Trophoblast cell (in vitro differentiated cells and primary cell): ENCODE results near the gene STARD7.

Source experiments
- DNase-seq, 2 donors: peaks; one replicate each; pipeline ENCODE4 v3.0.0-alpha.2; 2016
- H2AFZ ChIP-seq: 2 replicates; pipeline ENCODE4 v1.6.1; 2013; ENCODE audit warnings: low read length, moderate library complexity, mild to moderate bottlenecking; ENCODE audit not compliant: insufficient read depth, poor library complexity
- H2AK5ac ChIP-seq: 2 replicates; pipeline ENCODE4 v1.6.1; 2013; ENCODE audit warnings: mild to moderate bottlenecking, low read length
- H2BK120ac ChIP-seq: 2 replicates; pipeline ENCODE4 v1.6.1; 2013; ENCODE audit warnings: low read length, mild to moderate bottlenecking, moderate library complexity; ENCODE audit not compliant: insufficient read depth, poor library complexity
- H2BK12ac ChIP-seq: 2 replicates; pipeline ENCODE4 v1.6.1; 2013; ENCODE audit warnings: mild to moderate bottlenecking, low read length, moderate library complexity
- H2BK5ac ChIP-seq: 2 replicates; pipeline ENCODE4 v1.6.1; 2013; ENCODE audit warnings: low read length, low read depth, moderate library complexity, mild to moderate bottlenecking; ENCODE audit not compliant: poor library complexity
- H3K14ac ChIP-seq: 2 replicates; pipeline ENCODE4 v1.6.1; 2013; ENCODE audit warnings: mild to moderate bottlenecking, low read length
- H3K18ac ChIP-seq: 2 replicates; pipeline ENCODE4 v1.6.1; 2013; ENCODE audit warnings: mild to moderate bottlenecking, low read length
- H3K23ac ChIP-seq: 2 replicates; pipeline ENCODE4 v1.6.1; 2013; ENCODE audit warnings: low read length
- H3K27ac ChIP-seq: 2 replicates; pipeline ENCODE4 v1.5.1; 2013; ENCODE audit warnings: low read depth, mild to moderate bottlenecking, inconsistent platforms, low read length, moderate library complexity
- H3K27me3 ChIP-seq: 2 replicates; pipeline ENCODE4 v1.6.1; 2013; ENCODE audit warnings: inconsistent platforms, mild to moderate bottlenecking, low read length, moderate library complexity; ENCODE audit not compliant: insufficient read depth
- H3K36me3 ChIP-seq, 2 experiments: 1 replicate in 1 of 2; 2 replicates in 1 of 2; pipeline ENCODE4 v1.6.1; 2013; ENCODE audit warnings: low read length in 2 of 2, mild to moderate bottlenecking in 2 of 2, moderate library complexity in 1 of 2; ENCODE audit not compliant: insufficient read depth in 2 of 2, control insufficient read depth in 1 of 2
- H3K4ac ChIP-seq: 2 replicates; pipeline ENCODE4 v1.6.1; 2013; ENCODE audit warnings: low read depth, mild to moderate bottlenecking, low read length, moderate library complexity
- H3K4me1 ChIP-seq, 2 experiments: 1 replicate in 1 of 2; 2 replicates in 1 of 2; pipeline ENCODE4 v1.6.1; 2013; ENCODE audit warnings: low read length in 2 of 2, mild to moderate bottlenecking in 2 of 2, moderate library complexity in 1 of 2; ENCODE audit not compliant: insufficient read depth in 2 of 2, control insufficient read depth in 1 of 2
- H3K4me2 ChIP-seq: 2 replicates; pipeline ENCODE4 v1.6.1; 2013; ENCODE audit warnings: inconsistent platforms, mild to moderate bottlenecking, low read length, moderate library complexity
- H3K4me3 ChIP-seq: 2 replicates; pipeline ENCODE4 v1.5.1; 2013; ENCODE audit warnings: mild to moderate bottlenecking, low read depth, low read length, inconsistent platforms
- H3K79me1 ChIP-seq: one replicate; pipeline ENCODE4 v1.6.1; 2013; ENCODE audit warnings: low read length
- H3K79me2 ChIP-seq: 2 replicates; pipeline ENCODE4 v1.6.1; 2013; ENCODE audit warnings: low read length, mild to moderate bottlenecking; ENCODE audit not compliant: control insufficient read depth, insufficient read depth, poor library complexity
- H3K9ac ChIP-seq: 2 replicates; pipeline ENCODE4 v1.6.1; 2013; ENCODE audit warnings: mild to moderate bottlenecking, low read length
- H3K9me3 ChIP-seq: 2 replicates; pipeline ENCODE4 v1.6.1; 2013; ENCODE audit warnings: low read depth, mild to moderate bottlenecking, control low read depth, inconsistent platforms, low read length; ENCODE audit not compliant: insufficient read depth
- H4K12ac ChIP-seq: 2 replicates; pipeline ENCODE4 v1.6.1; 2013; ENCODE audit warnings: low read depth, mild to moderate bottlenecking, low read length, moderate library complexity
- H4K8ac ChIP-seq: 2 replicates; pipeline ENCODE4 v1.6.1; 2013; ENCODE audit warnings: low read depth, mild to moderate bottlenecking, low read length, moderate library complexity
- H4K91ac ChIP-seq: one replicate; pipeline ENCODE4 v1.6.1; 2013; ENCODE audit warnings: low read depth, mild to moderate bottlenecking, low read length, moderate library complexity
- WGBS: extraction: QIAGEN DNeasy Blood & Tissue Kit; methylation state at CpG from one replicate; pipeline ENCODE4 v1.1.7; 2013; ENCODE audit warnings: missing lambda C conversion rate; ENCODE audit not compliant: insufficient read length, insufficient coverage; ENCODE audit errors: extremely low coverage; 5-methylcytosine and 5-hydroxymethylcytosine counted together

STARD7 gene

GRCh38 chr2:96148410-96149217 is 60.0 kb downstream of the STARD7 start:
- peaks cover 24% of the 10 kb centered on the region for H3K79me1 ChIP-seq
- H4K8ac ChIP-seq: no peak overlapping the region
- peak; percentile 37 to 55 for DNase-seq
- H3K4me2 ChIP-seq: peak overlapping the region; percentile 4
- H2BK5ac ChIP-seq: no peak overlapping the region
- peaks cover 49 to 52% of the 10 kb centered on the region in 2 experiments for H3K4me1 ChIP-seq
- no peak overlapping the region for H3K27ac ChIP-seq
- H3K9me3 ChIP-seq: peaks cover 2% of the 10 kb centered on the region
- H2BK120ac ChIP-seq: peak overlapping the region; percentile 20
- H3K36me3 ChIP-seq: no peaks in the 10 kb centered on the region
- H3K79me2 ChIP-seq: peaks cover 10% of the 10 kb centered on the region
- H3K4ac ChIP-seq: no peak overlapping the region
- H3K18ac ChIP-seq: no peak overlapping the region
- no peak overlapping the region for H3K9ac ChIP-seq
- no peak overlapping the region for H3K23ac ChIP-seq
- peak overlapping the region; percentile 17 for H4K91ac ChIP-seq
- H2AK5ac ChIP-seq: no peak overlapping the region
- H2BK12ac ChIP-seq: no peak overlapping the region
- H2AFZ ChIP-seq: no peak overlapping the region
- H3K4me3 ChIP-seq: no peak overlapping the region
- H3K14ac ChIP-seq: no peak overlapping the region
- no CpG with 5 or more reads among the region's 29 CpGs for WGBS
- no peaks in the 10 kb centered on the region for H3K27me3 ChIP-seq
- no peak overlapping the region for H4K12ac ChIP-seq

GRCh38 chr2:96147593-96148201 is 60.9 kb downstream of the STARD7 start:
- Histone ChIP-seq H3K4ac (peak overlapping the region; percentile 26), H3K18ac (peak overlapping the region; percentile 51), H3K23ac (no peak overlapping the region), H3K79me1 (peaks cover 24% of the 10 kb centered on the region), H4K12ac (peak overlapping the region; percentile 9), H3K4me2 (no peak overlapping the region), H3K4me3 (no peak overlapping the region), H4K91ac (peak overlapping the region; percentile 86), H3K4me1 (peaks cover 50 to 52% of the 10 kb centered on the region in 2 experiments), H3K9ac (no peak overlapping the region), H2BK120ac (peak overlapping the region; percentile 83), H3K36me3 (peaks cover 0 to 2% of the 10 kb centered on the region in 2 experiments), H2AK5ac (peak overlapping the region; percentile 55), H3K14ac (peak overlapping the region; percentile 88), H2BK12ac (peak overlapping the region; percentile 85), H3K9me3 (peaks cover 2% of the 10 kb centered on the region), H4K8ac (peak overlapping the region; percentile 72), H2AFZ (peak overlapping the region; percentile 38), H3K27ac (peak overlapping the region; percentile 19), H3K27me3 (no peaks in the 10 kb centered on the region), H2BK5ac (peak overlapping the region; percentile 47), H3K79me2 (peaks cover 10% of the 10 kb centered on the region)
- WGBS: no CpG with 5 or more reads among the region's 9 CpGs
- DNase-seq: no peak

GRCh38 chr2:96146881-96147592 is 61.6 kb downstream of the STARD7 start:
- Histone ChIP-seq H3K79me1 (peaks cover 24% of the 10 kb centered on the region), H3K23ac (no peak overlapping the region), H2AFZ (no peak overlapping the region), H2BK5ac (peak overlapping the region; percentile 65), H3K9me3 (peaks cover 2% of the 10 kb centered on the region), H3K27me3 (no peaks in the 10 kb centered on the region), H2BK12ac (peak overlapping the region; percentile 85), H4K8ac (no peak overlapping the region), H3K18ac (no peak overlapping the region), H3K4ac (no peak overlapping the region), H4K12ac (no peak overlapping the region), H3K14ac (no peak overlapping the region), H3K9ac (no peak overlapping the region), H3K36me3 (peaks cover 0 to 2% of the 10 kb centered on the region in 2 experiments), H3K4me3 (no peak overlapping the region), H2BK120ac (peak overlapping the region; percentile 83), H3K4me1 (peaks cover 50 to 52% of the 10 kb centered on the region in 2 experiments), H2AK5ac (no peak overlapping the region), H4K91ac (peak overlapping the region; percentile 86), H3K27ac (peak overlapping the region; percentile 62), H3K79me2 (peaks cover 10% of the 10 kb centered on the region), H3K4me2 (peak overlapping the region; percentile 20)
- no CpG with 5 or more reads among the region's 9 CpGs for WGBS
- DNase-seq: peak in 1 of 2 donors; percentile 34

GRCh38 chr2:96146153-96146880 is 62.3 kb downstream of the STARD7 start:
- Histone ChIP-seq H3K4ac (peak overlapping the region; percentile 41), H3K79me1 (peaks cover 24% of the 10 kb centered on the region), H3K4me3 (no peak overlapping the region), H2BK12ac (peak overlapping the region; percentile 60), H2AK5ac (peak overlapping the region; percentile 50), H3K9ac (no peak overlapping the region), H3K27ac (peak overlapping the region; percentile 62), H3K4me1 (peaks cover 50 to 52% of the 10 kb centered on the region in 2 experiments), H2BK120ac (peak overlapping the region; percentile 43), H4K12ac (no peak overlapping the region), H3K27me3 (no peaks in the 10 kb centered on the region), H3K14ac (peak overlapping the region; percentile 75), H4K8ac (peak overlapping the region; percentile 75), H2AFZ (peak overlapping the region; percentile 0), H3K18ac (peak overlapping the region; percentile 63), H2BK5ac (peak overlapping the region; percentile 65), H3K36me3 (peaks cover 0 to 2% of the 10 kb centered on the region in 2 experiments), H3K79me2 (peaks cover 10% of the 10 kb centered on the region), H3K9me3 (no peaks in the 10 kb centered on the region), H4K91ac (peak overlapping the region; percentile 85), H3K23ac (no peak overlapping the region), H3K4me2 (peak overlapping the region; percentile 20)
- no CpG with 5 or more reads among the region's 20 CpGs for WGBS
- DNase-seq: peak; percentile 37 to 44
